ENCODE measurements around the gene PARP8.

DNA sequence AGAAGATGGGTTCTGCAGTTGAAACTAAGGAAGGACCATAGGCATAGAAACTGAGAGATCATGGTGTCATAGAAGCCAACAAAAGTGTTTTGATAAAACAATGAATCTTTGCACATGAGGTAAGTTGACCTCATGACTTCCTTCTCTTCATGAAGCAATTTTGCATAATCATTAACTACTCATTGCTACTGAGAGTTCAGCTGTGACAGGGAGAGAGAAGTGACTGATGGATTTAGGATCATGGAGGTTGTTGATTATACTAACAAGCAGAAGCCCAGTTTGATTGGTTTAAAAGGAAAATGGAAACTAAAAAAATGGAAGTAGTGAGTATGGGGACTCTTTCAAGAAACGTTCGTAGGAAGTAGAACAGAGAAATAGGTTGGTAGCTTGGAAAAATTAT lies 51.2 kb downstream of the PARP8 start:
- TF ChIP-seq, protein P1, sequence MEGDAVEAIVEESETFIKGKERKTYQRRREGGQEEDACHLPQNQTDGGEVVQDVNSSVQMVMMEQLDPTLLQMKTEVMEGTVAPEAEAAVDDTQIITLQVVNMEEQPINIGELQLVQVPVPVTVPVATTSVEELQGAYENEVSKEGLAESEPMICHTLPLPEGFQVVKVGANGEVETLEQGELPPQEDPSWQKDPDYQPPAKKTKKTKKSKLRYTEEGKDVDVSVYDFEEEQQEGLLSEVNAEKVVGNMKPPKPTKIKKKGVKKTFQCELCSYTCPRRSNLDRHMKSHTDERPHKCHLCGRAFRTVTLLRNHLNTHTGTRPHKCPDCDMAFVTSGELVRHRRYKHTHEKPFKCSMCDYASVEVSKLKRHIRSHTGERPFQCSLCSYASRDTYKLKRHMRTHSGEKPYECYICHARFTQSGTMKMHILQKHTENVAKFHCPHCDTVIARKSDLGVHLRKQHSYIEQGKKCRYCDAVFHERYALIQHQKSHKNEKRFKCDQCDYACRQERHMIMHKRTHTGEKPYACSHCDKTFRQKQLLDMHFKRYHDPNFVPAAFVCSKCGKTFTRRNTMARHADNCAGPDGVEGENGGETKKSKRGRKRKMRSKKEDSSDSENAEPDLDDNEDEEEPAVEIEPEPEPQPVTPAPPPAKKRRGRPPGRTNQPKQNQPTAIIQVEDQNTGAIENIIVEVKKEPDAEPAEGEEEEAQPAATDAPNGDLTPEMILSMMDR (conservative IDR thresholded peaks at IDR 0.05), result no peak
- TF ChIP-seq ZFX (IDR thresholded peaks at IDR 0.05), result no peak

Measured in C4-2B (cell line).